GM12878 (cell line): ENCODE results near the gene TYRP1. TPM values are rescaled to one million over a fixed set of nuclear protein-coding genes. Genes with fewer than 3 reads are reported as not detected.

Experiments
- ATAC-seq: fragments of 200-7000 bp; cut with Tn5 transposase; 3 replicates; pipeline ENCODE4 v1.9.1; 2020; ENCODE audit warnings: mild to moderate bottlenecking, moderate library complexity
- BruUV-seq: library from RNA; stranded (reverse); fragments of 400-500 nt; replicated peaks from 2 replicates; lab custom pipeline; 2021; lab: Mats Ljungman, UMichigan
- CTCF ChIA-PET: fragments of 300-600 bp; sonication (Branson Sonifier 250); formaldehyde crosslinking; extraction: SDS; loops from one replicate; lab custom pipeline; 2021; ENCODE audit warnings: inconsistent platforms; lab: Yijun Ruan, JAX
- POLR2A ChIA-PET: fragments of 350-600 bp; formaldehyde crosslinking; extraction: SDS; loops from one replicate; lab custom pipeline; 2021; ENCODE audit warnings: inconsistent platforms; lab: Charles Lee
- RAD21 ChIA-PET: fragments of 300-600 bp; sonication (Branson Sonifier 250); formaldehyde crosslinking; loops from one replicate; lab custom pipeline; 2023; ENCODE audit warnings: antibody characterized with exemption; ENCODE audit not compliant: unreplicated experiment; lab: Charles Lee
- SMC1A ChIA-PET: fragments of 300-600 bp; sonication (Branson Sonifier 250); formaldehyde crosslinking; loops from one replicate; lab custom pipeline; 2023; ENCODE audit not compliant: unreplicated experiment, uncharacterized antibody; lab: Charles Lee
- DNase-seq: peaks from one replicate; pipeline ENCODE4 v3.0.0-alpha.2; 2011; ENCODE audit warnings: low read depth, low spot score
- FAIRE-seq: peaks from 3 replicates; lab custom pipeline; 2011; peaks lifted over from hg19 to GRCh38; lab: Jason Lieb, UNC
- H2AFZ ChIP-seq: 2 replicates; pipeline ENCODE4 v1.6.0; 2011; ENCODE audit warnings: low read depth, low read length, control low read depth; ENCODE audit not compliant: control insufficient read depth
- H3K27ac ChIP-seq: 2 replicates; pipeline ENCODE4 v1.5.1; 2011; ENCODE audit warnings: control low read depth; ENCODE audit not compliant: control insufficient read depth, insufficient read depth
- H3K27me3 ChIP-seq, 2 experiments: replicated peaks in 1 of 2; 2 replicates each; pipeline versions ENCODE4 v1.6.0 to v1.6.1; 2011; ENCODE audit warnings: low read length in 1 of 2; ENCODE audit not compliant: control insufficient read depth in 2 of 2, insufficient read depth in 2 of 2
- H3K36me3 ChIP-seq, 2 experiments: 2 replicates each; pipeline ENCODE4 v1.5.1; 2011; ENCODE audit warnings: low read length in 1 of 2; ENCODE audit not compliant: control insufficient read depth in 2 of 2, insufficient read depth in 2 of 2
- H3K4me1 ChIP-seq: 2 replicates; pipeline ENCODE4 v1.6.1; 2011; ENCODE audit warnings: mild to moderate bottlenecking, low read length, moderate library complexity, mixed read lengths; ENCODE audit not compliant: control insufficient read depth, insufficient read depth
- H3K4me2 ChIP-seq: 2 replicates; pipeline ENCODE4 v1.6.0; 2011; ENCODE audit warnings: control low read depth; ENCODE audit not compliant: control insufficient read depth, insufficient read depth
- H3K4me3 ChIP-seq: fragments of 200-600 bp; sonication (generic); 2 replicates; pipeline ENCODE4 v1.5.1; 2016
- H3K79me2 ChIP-seq: 2 replicates; pipeline ENCODE4 v1.6.0; 2011; ENCODE audit warnings: low read length; ENCODE audit not compliant: control insufficient read depth, insufficient read depth
- H3K9ac ChIP-seq: 2 replicates; pipeline ENCODE4 v1.8.0; 2011; ENCODE audit warnings: low read length, control low read depth, mixed read lengths; ENCODE audit not compliant: control insufficient read depth, insufficient read depth
- H3K9me3 ChIP-seq: replicated peaks from 3 replicates; pipeline ENCODE4 v1.5.1; 2011; ENCODE audit warnings: mild to moderate bottlenecking, low read length; ENCODE audit not compliant: control insufficient read depth, insufficient read depth
- H4K20me1 ChIP-seq: 2 replicates; pipeline ENCODE4 v1.6.0; 2011; ENCODE audit not compliant: control insufficient read depth, insufficient read depth
- ATF7 ChIP-seq: fragments of 450-650 bp; IDR thresholded peaks from 2 replicates; pipeline ENCODE4 v1.6.1; 2016; ENCODE audit warnings: low read depth, mild to moderate bottlenecking
- BACH1 ChIP-seq: fragments of 450-650 bp; IDR thresholded peaks from 2 replicates; pipeline ENCODE4 v1.6.1; 2017; ENCODE audit warnings: mild to moderate bottlenecking, borderline replicate concordance
- JUNB ChIP-seq: IDR thresholded peaks from 2 replicates; pipeline ENCODE4 v1.6.1; 2016; ENCODE audit warnings: antibody characterized with exemption, mild to moderate bottlenecking
- NFYA ChIP-seq: IDR thresholded peaks from 2 replicates; pipeline ENCODE4 v1.6.1; 2011; ENCODE audit warnings: low read depth, mild to moderate bottlenecking, low read length, improper control_type of control experiment, borderline replicate concordance
- POLR2A ChIP-seq: IDR thresholded peaks from 2 replicates; pipeline ENCODE4 v1.6.1; 2011; ENCODE audit warnings: low read depth, mild to moderate bottlenecking, low read length
- RAD21 ChIP-seq: IDR thresholded peaks from 2 replicates; pipeline ENCODE4 v1.6.1; 2011; ENCODE audit warnings: mild to moderate bottlenecking, low read depth, low read length, moderate library complexity; ENCODE audit not compliant: insufficient read depth
- SUZ12 ChIP-seq: fragments of 200-600 bp; sonication (generic); IDR thresholded peaks from one replicate; pipeline ENCODE4 v1.6.1; 2018; ENCODE audit warnings: antibody characterized with exemption, mild to moderate bottlenecking; ENCODE audit not compliant: unreplicated experiment
- TAF1 ChIP-seq: IDR thresholded peaks from 2 replicates; pipeline ENCODE4 v1.6.1; 2011; ENCODE audit warnings: mild to moderate bottlenecking, low read depth, low read length, borderline replicate concordance
- TCF12 ChIP-seq: IDR thresholded peaks from 2 replicates; pipeline ENCODE4 v1.6.1; 2011; ENCODE audit warnings: low read depth, mild to moderate bottlenecking, low read length
- ZNF384 ChIP-seq: IDR thresholded peaks from 2 replicates; pipeline ENCODE4 v1.6.1; 2012; ENCODE audit warnings: low read depth, mild to moderate bottlenecking, low read length, improper control_type of control experiment, borderline replicate concordance
- WGBS: methylation state at CpG from one replicate; pipeline ENCODE4 v1.1.6; 2016; ENCODE audit warnings: low lambda C conversion rate; ENCODE audit not compliant: insufficient replicate concordance, insufficient coverage; ENCODE audit errors: missing lambda C conversion rate; 5-methylcytosine and 5-hydroxymethylcytosine counted together
- in situ Hi-C: fragments of 300-500 bp; cut with MboI; formaldehyde crosslinking; loops from 9 replicates; pipeline ENCODE4 v1.14.3; 2018; ENCODE audit warnings: mixed read lengths
- intact Hi-C: fragments of 100-400 bp; cut with micrococcal nuclease; formaldehyde crosslinking; loops from one replicate; pipeline ENCODE4 v1.14.2; 2022; ENCODE audit not compliant: unreplicated experiment
- polyA plus RNA-seq, 11 experiments: library from polyadenylated mRNA; depleted of rRNA in 4 of 11; unstranded in 6 of 11; stranded (reverse) in 5 of 11; fragments of >200 nt; fragmentation: Nextera tagmentation in 4 of 11; fragmentation: Illumina TruSeq in 1 of 11; extraction: Ambion mirVana in 4 of 11; extraction: Trizol in 1 of 11; gene quantifications; 1 replicate in 1 of 11; 2 replicates in 10 of 11; pipeline versions ENCODE4 v1.2.1 to v1.2.3, GENCODE V29; 2011 to 2016; ENCODE audit warnings: inconsistent platforms in 2 of 11, missing spikeins in 2 of 11, low read depth in 1 of 11
- total RNA-seq, 4 experiments: library from RNA; depleted of rRNA in 3 of 4; stranded (reverse); fragments of >200 nt in 3 of 4; fragmentation: Illumina TruSeq in 1 of 4; extraction: Trizol in 1 of 4; gene quantifications; 2 replicates each; pipeline versions ENCODE4 v1.2.1 to v1.2.3, GENCODE V29; 2013 to 2021
- TF ChIP-seq, protein P1 (sequence below): IDR thresholded peaks from 2 replicates; pipeline ENCODE4 v1.6.1; 2012; ENCODE audit warnings: mild to moderate bottlenecking, low read depth, low read length
- TF ChIP-seq, protein P2 (sequence below): fragments of 450-650 bp; conservative IDR thresholded peaks from 2 replicates; pipeline ENCODE4 v1.6.1; 2017; ENCODE audit warnings: mild to moderate bottlenecking, moderate library complexity

Gene TYRP1
- total and polyA plus RNA-seq, 10 of the 15 experiments (the other 5 are each of a cell fraction or from before 2014, with no cell fraction given) = 0.01 TPM; not detected in 9

DNA sequence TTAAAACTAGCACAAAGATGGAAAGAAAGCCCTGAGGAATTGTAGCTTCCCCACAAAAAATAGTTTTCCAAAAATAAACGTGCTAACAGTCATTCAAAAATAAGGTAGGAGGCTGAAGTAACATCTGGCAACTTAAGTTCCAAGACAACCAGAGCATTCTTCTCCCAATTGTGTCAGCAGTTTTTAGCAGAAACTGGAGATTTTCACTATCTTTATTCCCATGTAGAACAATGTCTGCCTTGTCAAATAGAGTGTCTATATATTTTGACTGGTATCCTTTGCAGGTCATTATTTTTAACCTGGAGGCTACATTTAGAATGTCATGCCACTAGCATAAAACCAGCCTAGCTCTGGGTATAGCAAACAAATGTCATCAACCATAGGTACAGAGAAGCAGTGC, 10.8 kb downstream of the TYRP1 start:
- intact Hi-C loops = no loop called here

DNA sequence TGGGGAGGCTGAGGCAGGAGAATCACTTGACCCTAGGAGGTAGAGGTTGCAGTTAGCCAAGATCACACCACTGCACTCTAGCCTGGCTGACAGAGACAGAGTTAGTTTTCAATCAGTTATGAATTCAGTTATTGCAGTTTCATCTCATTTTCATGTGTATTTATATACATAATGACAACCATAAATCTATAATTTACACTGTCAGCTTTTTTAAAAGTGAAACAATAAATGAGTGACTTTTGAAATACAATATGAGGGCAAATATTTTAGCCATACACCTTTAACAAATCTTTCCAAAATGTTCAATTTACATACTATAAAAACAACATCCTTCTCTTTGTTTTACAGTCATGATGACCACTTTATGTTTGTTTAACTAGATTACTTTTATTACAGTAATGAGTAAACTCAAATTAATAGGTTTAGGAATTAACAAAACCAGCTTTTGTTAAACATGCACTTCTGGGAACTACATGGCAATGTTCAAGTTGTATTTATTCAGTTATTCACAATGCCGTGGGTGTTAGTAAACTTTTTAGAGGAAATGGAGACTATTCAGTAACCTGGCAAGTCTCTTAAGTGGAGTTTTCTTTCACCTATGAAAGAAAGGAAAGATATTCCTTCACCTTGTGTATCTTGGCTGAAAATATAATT, 12.7 kb downstream of the TYRP1 start:
- Histone ChIP-seq H2AFZ (no peak overlapping the region), H3K9me3 (no peaks in the 10 kb centered on the region), H4K20me1 (no peaks in the 10 kb centered on the region), H3K27me3 (no peaks in the 10 kb centered on the region), H3K36me3 (no peaks in the 10 kb centered on the region), H3K79me2 (no peaks in the 10 kb centered on the region), H3K4me1 (no peaks in the 10 kb centered on the region), H3K9ac (no peak overlapping the region), H3K4me2 (no peak overlapping the region), H3K4me3 (no peak overlapping the region), H3K27ac (no peak overlapping the region)
- ATAC-seq (no peak), FAIRE-seq (no peak), DNase-seq (no peak)
- ChIA-PET RAD21 (no interaction called here), POLR2A (no interaction called here), SMC1A (no interaction called here), CTCF (no interaction called here)
- no peak for TF ChIP-seq BACH1
- no peak for TF ChIP-seq NFYA
- no peak for TF ChIP-seq RAD21
- TF ChIP-seq POLR2A = no peak
- TF ChIP-seq ZNF384 = no peak
- TF ChIP-seq, protein P1, sequence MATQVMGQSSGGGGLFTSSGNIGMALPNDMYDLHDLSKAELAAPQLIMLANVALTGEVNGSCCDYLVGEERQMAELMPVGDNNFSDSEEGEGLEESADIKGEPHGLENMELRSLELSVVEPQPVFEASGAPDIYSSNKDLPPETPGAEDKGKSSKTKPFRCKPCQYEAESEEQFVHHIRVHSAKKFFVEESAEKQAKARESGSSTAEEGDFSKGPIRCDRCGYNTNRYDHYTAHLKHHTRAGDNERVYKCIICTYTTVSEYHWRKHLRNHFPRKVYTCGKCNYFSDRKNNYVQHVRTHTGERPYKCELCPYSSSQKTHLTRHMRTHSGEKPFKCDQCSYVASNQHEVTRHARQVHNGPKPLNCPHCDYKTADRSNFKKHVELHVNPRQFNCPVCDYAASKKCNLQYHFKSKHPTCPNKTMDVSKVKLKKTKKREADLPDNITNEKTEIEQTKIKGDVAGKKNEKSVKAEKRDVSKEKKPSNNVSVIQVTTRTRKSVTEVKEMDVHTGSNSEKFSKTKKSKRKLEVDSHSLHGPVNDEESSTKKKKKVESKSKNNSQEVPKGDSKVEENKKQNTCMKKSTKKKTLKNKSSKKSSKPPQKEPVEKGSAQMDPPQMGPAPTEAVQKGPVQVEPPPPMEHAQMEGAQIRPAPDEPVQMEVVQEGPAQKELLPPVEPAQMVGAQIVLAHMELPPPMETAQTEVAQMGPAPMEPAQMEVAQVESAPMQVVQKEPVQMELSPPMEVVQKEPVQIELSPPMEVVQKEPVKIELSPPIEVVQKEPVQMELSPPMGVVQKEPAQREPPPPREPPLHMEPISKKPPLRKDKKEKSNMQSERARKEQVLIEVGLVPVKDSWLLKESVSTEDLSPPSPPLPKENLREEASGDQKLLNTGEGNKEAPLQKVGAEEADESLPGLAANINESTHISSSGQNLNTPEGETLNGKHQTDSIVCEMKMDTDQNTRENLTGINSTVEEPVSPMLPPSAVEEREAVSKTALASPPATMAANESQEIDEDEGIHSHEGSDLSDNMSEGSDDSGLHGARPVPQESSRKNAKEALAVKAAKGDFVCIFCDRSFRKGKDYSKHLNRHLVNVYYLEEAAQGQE = no peak
- no peak for TF ChIP-seq TCF12
- TF ChIP-seq, protein P2, sequence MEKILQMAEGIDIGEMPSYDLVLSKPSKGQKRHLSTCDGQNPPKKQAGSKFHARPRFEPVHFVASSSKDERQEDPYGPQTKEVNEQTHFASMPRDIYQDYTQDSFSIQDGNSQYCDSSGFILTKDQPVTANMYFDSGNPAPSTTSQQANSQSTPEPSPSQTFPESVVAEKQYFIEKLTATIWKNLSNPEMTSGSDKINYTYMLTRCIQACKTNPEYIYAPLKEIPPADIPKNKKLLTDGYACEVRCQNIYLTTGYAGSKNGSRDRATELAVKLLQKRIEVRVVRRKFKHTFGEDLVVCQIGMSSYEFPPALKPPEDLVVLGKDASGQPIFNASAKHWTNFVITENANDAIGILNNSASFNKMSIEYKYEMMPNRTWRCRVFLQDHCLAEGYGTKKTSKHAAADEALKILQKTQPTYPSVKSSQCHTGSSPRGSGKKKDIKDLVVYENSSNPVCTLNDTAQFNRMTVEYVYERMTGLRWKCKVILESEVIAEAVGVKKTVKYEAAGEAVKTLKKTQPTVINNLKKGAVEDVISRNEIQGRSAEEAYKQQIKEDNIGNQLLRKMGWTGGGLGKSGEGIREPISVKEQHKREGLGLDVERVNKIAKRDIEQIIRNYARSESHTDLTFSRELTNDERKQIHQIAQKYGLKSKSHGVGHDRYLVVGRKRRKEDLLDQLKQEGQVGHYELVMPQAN = no peak
- no peak for TF ChIP-seq TAF1
- no peak for TF ChIP-seq SUZ12
- no peak for TF ChIP-seq ATF7
- no TSS peak for BruUV-seq
- 6% methylated on average over 1 of the region's 1 CpG for WGBS
- in situ Hi-C loops (no loop called here), intact Hi-C loops (no loop called here)

More for the DNA sequence above, 10.8 kb downstream of the TYRP1 start:
- no peaks in the 10 kb centered on the region for H3K27me3 ChIP-seq
- H3K27ac ChIP-seq = no peak overlapping the region
- H4K20me1 ChIP-seq = no peaks in the 10 kb centered on the region
- ChIA-PET POLR2A (no interaction called here), RAD21 (no interaction called here), SMC1A (no interaction called here), CTCF (interaction anchor here (1.0 kb wide), 1 partner anchor 19 kb away, joined by 3 read pairs; no protein-coding TSS in a partner anchor)
- no peak overlapping the region for H3K4me3 ChIP-seq
- H3K79me2 ChIP-seq = no peaks in the 10 kb centered on the region
- DNase-seq (no peak), FAIRE-seq (no peak), ATAC-seq (no peak)
- 0% methylated on average over 1 of the region's 1 CpG for WGBS
- no peak overlapping the region for H3K4me2 ChIP-seq
- H3K36me3 ChIP-seq = no peaks in the 10 kb centered on the region
- no peak overlapping the region for H2AFZ ChIP-seq
- in situ Hi-C loops = no loop called here
- H3K9ac ChIP-seq = no peak overlapping the region
- TF ChIP-seq RAD21 (no peak), JUNB (no peak)
- TF ChIP-seq, all 136 proteins: peak for 0
- H3K9me3 ChIP-seq = no peaks in the 10 kb centered on the region
- no peaks in the 10 kb centered on the region for H3K4me1 ChIP-seq
- no TSS peak for BruUV-seq
